Activated T-cell treated with anti-CD3 and anti-CD28 coated beads for 1 hour (primary cell): Measurements from ENCODE around the gene PLEKHA6.

Source experiments
- DNase-seq: peaks from one replicate; pipeline ENCODE4 v3.0.0-alpha.2; 2020; ENCODE audit warnings: low read depth

Gene PLEKHA6

DNA sequence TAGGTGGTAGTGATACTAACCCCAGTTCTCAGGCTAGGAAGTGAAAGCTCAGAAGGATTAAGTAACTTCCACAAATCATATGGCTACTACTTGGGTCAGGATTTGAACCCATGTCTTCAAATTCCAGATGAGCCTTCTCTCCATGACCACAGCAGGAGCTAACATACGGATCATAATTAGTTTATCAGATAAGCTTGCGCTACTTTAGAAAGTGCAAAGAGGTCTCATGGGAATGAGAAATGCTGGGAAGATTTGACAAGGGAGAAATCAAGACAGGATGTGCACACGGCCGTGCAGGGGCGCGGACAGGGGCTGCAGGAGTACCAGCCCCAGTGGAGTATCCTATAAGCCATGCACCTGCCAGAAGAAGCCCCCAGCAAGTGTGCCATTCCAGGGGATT is 5.2 kb downstream of the PLEKHA6 start:
- no peak for DNase-seq

GRCh38 chr1:204353213-204353910 is 6.4 kb downstream of the PLEKHA6 start:
- DNase-seq, result no peak

GRCh38 chr1:204350857-204351573 is 8.7 kb downstream of the PLEKHA6 start:
- no peak for DNase-seq

- no peak for DNase-seq
These were observed 9.4 kb downstream of the PLEKHA6 start for GRCh38 chr1:204350312-204350711.

DNA sequence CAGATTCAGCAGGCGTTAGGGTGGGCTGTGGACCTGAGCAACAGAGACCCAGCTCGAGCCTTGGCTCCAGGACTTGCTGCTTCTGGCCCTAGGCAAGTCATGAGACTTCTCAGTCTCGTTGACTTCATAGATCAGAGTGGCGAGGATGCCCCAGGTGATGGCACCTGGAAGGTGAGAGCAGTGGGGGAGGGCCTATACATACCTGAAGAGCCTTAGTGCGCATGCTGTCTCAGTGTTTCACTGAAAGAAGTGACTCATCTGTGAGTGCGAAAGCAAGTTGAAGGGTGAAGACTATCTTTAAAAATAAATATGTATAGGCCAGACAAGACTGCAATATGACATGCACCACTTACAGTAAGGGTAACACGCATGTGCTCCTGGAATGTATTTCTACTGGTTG is 10.1 kb downstream of the PLEKHA6 start:
- no peak for DNase-seq

GRCh38 chr1:204348722-204349121 is 11.0 kb downstream of the PLEKHA6 start:
- no peak for DNase-seq

GRCh38 chr1:204348242-204348641 is 11.5 kb downstream of the PLEKHA6 start:
- no peak for DNase-seq

DNA sequence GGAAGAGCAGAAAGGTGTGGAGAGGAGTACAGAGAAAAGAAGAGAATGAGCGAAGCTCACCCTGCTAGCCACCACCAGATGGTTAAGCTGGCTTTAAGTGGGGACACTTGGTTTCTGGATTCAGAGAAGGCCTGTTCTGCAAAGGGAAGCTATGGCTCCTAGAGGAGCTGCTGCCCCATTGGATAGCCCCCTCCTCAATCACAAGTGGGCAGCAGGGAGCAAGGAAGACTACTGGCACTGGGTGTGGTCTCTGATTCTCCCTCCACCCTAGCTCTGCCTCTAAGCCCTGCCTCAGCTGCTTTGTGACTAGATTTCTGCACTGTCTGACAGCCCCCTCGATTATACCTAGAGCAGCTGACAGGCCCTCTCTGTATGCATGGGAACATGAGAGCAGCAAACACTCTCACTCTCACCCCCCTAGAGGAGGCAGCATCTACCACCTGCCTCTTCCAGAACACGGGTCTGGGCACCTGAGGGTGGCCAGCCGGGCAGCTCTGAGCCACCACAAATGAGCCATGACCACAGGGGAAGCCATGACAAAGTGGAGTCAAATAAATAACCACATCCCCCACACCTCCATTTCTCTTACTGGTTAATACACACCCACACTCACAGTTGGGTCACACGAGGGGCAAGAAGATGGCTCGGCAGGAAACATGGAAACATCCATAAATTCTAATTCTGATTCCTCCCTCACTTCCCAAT is 13.6 kb downstream of the PLEKHA6 start:
- DNase-seq, result no peak

- no peak for DNase-seq
These were observed 14.3 kb downstream of the PLEKHA6 start for GRCh38 chr1:204345438-204345841.

- DNase-seq, result no peak
These were observed 14.9 kb downstream of the PLEKHA6 start for GRCh38 chr1:204344665-204345355.

DNA sequence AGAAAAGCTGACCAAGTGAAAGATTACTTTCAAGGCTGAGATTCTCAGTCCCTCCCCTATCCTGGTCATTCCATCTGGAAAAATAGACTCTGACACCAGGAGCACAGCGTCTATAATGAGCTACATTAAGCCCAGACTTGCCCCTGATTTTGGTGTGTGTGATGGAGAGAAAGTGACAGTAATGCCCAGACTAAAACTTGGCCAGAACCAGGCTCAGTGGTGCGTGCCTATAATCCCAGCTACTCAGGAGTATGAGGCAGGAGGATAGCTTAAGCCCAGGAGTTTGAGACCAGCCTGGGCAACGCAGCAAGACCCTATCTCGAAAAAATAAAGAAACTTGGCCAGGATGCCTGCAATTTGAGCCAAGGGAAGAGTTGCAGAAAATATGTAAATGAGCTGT is 15.9 kb downstream of the PLEKHA6 start:
- DNase-seq, result no peak

DNA sequence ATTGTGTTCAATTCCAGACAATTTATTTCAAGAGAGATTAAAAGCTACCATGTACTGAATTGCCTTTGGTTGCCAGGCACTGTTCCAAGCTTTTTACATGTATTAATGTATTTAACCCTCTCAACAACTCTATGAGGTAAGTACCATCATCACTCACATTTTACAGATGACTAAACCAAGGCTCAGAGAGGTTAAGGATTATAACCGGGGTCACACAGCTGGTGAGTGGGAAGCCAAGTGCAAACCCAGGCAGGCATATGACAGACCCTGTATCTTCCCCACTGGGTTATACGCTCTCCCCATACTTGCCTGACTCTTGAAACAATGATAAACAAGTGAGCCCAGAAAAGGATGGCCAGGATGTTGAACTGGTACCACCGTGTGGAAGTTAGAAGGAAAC is 16.5 kb downstream of the PLEKHA6 start:
- DNase-seq, result no peak

- DNase-seq, result no peak
These were observed 17.4 kb downstream of the PLEKHA6 start for GRCh38 chr1:204342310-204342709.

- DNase-seq, result no peak
These were observed 18.3 kb downstream of the PLEKHA6 start for GRCh38 chr1:204341380-204341779.

GRCh38 chr1:204340081-204340889 is 19.4 kb downstream of the PLEKHA6 start:
- DNase-seq, result no peak

- no peak for DNase-seq
These were observed 20.2 kb downstream of the PLEKHA6 start for GRCh38 chr1:204339541-204339940.

DNA sequence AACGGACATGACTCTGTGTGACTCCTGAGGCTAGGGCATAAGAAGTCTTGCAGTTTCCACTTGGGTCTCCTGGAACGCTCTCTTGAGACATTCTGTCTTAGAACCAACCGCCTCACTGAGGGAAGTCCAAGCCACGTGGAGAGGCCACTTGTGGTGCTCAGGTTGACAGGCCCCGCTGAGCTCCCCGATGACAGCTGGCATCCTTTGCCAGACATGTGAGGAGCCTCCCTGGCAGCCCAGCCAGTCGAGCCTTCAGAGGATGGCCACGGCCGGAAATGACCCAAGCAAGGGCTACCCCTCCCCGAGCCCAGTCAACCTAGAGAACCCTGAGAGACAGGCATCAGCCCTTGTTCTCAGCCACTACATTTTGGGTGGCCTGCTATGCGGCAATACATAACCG is 20.7 kb downstream of the PLEKHA6 start:
- DNase-seq, result no peak

DNA sequence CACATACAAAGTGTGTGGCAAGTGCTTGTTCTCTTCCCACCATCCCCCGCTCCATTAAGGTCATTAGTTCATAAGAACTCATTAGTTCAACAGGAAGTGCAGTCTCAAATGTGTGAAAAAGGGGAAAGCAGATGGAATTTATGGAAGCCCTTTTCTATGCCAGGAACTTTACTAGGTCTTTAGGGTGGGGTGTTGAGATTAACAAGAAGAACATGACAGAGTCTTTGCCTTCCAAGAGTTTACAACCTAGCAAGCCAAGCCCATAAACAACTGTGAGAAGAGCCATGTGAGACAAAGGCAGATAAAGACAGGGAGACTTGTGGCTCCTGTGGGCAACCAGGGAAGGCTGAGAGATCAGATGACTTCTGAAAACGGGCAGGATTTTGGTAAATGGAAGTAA is 21.4 kb downstream of the PLEKHA6 start:
- DNase-seq, result no peak

- DNase-seq, result no peak
These were observed 22.1 kb downstream of the PLEKHA6 start for GRCh38 chr1:204337583-204337982.

DNA sequence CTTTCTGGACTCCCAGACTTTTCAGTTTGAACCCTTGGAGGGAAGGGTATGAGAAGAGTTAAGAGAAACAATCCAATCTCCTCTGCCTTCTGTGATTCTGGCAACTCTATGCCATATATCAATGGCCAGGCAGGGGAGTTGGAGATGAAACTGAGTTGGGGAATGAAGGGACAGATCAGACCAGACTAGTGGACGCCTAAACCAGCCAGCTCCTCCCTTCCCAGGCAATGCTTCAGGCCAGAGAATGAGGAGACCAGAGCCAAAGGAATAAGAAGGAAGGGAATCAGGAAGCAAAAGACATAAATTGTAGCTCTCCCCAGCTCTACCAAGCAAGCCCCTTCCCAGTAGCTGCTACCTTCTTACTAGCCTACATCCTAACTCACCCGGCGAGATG is 22.7 kb downstream of the PLEKHA6 start:
- no peak for DNase-seq

- DNase-seq, result no peak
These were observed 23.2 kb downstream of the PLEKHA6 start for GRCh38 chr1:204336421-204337035.
